Lower leg skin (tissue), 4 donors: ENCODE measurements around the gene BICC1. TPM values are rescaled to one million over a fixed set of nuclear protein-coding genes. Genes with fewer than 3 reads are reported as not detected.

ENCODE experiments used
- DNase-seq, 2 donors: peaks; one replicate each; pipeline ENCODE4 v3.0.0-alpha.2; 2019; ENCODE audit warnings: low spot score in 2 of 2
- H3K4me3 ChIP-seq: fragments of 200-600 bp; sonication (generic); 2 replicates; pipeline ENCODE4 v1.5.1; 2017; ENCODE audit warnings: mild to moderate bottlenecking, low read depth; ENCODE audit not compliant: poor library complexity, severe bottlenecking
- POLR2A ChIP-seq, 2 donors: fragments of 450-650 bp; IDR thresholded peaks; one replicate each; pipeline ENCODE4 v1.6.1; 2016 to 2017; ENCODE audit warnings: antibody characterized with exemption in 2 of 2, mild to moderate bottlenecking in 1 of 2, moderate library complexity in 1 of 2
- WGBS, 2 donors: methylation state at CpG; one replicate each; pipeline ENCODE4 v1.1.5; 2018; 5-methylcytosine and 5-hydroxymethylcytosine counted together
- intact Hi-C: fragments of 100-400 bp; cut with DNase I; formaldehyde crosslinking; loops from one replicate; pipeline ENCODE4 v1.15.0; 2023; ENCODE audit warnings: low total_unique reads
- total RNA-seq, 4 donors: library from RNA; depleted of rRNA; stranded (reverse); fragments of >200 nt; gene quantifications; one replicate each; pipeline ENCODE4 v1.1.0, GENCODE V29; 2016
- TF ChIP-seq, protein P1 (sequence below), 3 donors: fragments of 450-650 bp; IDR thresholded peaks; one replicate each; pipeline ENCODE4 v1.5.1; 2016; ENCODE audit warnings: antibody characterized with exemption in 3 of 3, mild to moderate bottlenecking in 3 of 3, moderate library complexity in 2 of 3

BICC1 gene
- total RNA-seq, 4 donors from 2014 or later = 5.0 to 11.5 (median 7.1) TPM

DNA sequence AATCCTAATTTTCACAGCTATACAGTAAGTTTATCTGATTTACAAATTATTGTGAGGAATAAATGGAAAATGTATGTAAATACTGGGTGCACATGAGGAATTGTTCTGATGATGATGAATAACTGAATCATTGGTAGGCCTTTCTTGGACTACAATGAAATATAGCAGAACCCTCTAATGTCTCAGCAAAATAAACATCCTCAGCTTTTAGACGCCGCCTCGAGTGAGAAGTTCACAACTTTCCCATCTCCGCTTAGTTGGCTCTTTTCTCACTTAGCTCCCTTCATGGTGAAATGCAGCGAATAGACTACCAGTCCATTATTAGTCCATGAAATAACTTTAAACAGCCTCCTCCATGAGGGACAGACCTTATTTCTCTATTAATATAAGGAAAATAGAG is 182.3 kb downstream of the BICC1 start:
- no peak overlapping the region for H3K4me3 ChIP-seq
- no peak for DNase-seq
- TF ChIP-seq POLR2A (IDR thresholded peaks at IDR 0.05) = no peak
- TF ChIP-seq, protein P1, sequence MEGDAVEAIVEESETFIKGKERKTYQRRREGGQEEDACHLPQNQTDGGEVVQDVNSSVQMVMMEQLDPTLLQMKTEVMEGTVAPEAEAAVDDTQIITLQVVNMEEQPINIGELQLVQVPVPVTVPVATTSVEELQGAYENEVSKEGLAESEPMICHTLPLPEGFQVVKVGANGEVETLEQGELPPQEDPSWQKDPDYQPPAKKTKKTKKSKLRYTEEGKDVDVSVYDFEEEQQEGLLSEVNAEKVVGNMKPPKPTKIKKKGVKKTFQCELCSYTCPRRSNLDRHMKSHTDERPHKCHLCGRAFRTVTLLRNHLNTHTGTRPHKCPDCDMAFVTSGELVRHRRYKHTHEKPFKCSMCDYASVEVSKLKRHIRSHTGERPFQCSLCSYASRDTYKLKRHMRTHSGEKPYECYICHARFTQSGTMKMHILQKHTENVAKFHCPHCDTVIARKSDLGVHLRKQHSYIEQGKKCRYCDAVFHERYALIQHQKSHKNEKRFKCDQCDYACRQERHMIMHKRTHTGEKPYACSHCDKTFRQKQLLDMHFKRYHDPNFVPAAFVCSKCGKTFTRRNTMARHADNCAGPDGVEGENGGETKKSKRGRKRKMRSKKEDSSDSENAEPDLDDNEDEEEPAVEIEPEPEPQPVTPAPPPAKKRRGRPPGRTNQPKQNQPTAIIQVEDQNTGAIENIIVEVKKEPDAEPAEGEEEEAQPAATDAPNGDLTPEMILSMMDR (IDR thresholded peaks at IDR 0.05) = no peak
- intact Hi-C loops = no loop called here
- WGBS, 2 donors = 71 to 72% methylated on average over 5 of the region's 5 CpGs

GRCh38 chr10:58696736-58697135 is 184.1 kb downstream of the BICC1 start:
- intact Hi-C loops = no loop called here
- DNase-seq = no peak

DNA sequence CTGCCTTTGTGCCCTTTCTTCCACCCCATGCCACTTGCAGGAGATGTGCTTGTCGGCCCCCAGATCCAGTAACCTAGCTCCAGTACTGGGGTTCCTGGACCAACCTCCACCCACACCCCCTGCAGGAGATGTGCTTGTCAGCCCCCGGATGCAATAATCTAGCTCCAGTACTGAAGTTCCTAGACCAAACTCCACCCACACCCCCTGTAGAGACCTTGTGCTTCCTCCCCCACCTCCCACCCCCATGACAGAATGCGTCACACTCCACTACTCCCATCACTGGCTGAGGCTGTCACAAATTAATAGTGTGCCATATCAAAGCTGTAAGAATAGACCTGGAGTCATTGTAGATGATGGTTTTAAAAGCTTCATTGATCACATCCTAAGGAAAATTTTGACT is 185.0 kb downstream of the BICC1 start:
- intact Hi-C loops = no loop called here
- no peak for DNase-seq
- 82 to 88% methylated on average over 3 of the region's 3 CpGs for WGBS, 2 donors
- no peak overlapping the region for H3K4me3 ChIP-seq
- TF ChIP-seq POLR2A (IDR thresholded peaks at IDR 0.05) = no peak
- TF ChIP-seq, protein P1 (IDR thresholded peaks at IDR 0.05) = no peak

More at GRCh38 chr10:58696736-58697135, 184.1 kb downstream of the BICC1 start:
- TF ChIP-seq, protein P1 (IDR thresholded peaks at IDR 0.05) = no peak
- TF ChIP-seq POLR2A (IDR thresholded peaks at IDR 0.05) = no peak
- 13 to 17% methylated on average over 4 of the region's 4 CpGs for WGBS, 2 donors
- no peak overlapping the region for H3K4me3 ChIP-seq

GRCh38 chr10:58698777-58699356 is 186.2 kb downstream of the BICC1 start:
- H3K4me3 ChIP-seq = no peak overlapping the region
- no peak for DNase-seq
- TF ChIP-seq, protein P1 (IDR thresholded peaks at IDR 0.05) = no peak
- no peak for TF ChIP-seq POLR2A (IDR thresholded peaks at IDR 0.05)
- intact Hi-C loops = no loop called here
- WGBS, 2 donors = 74 to 86% methylated on average over 5 of the region's 5 CpGs

DNA sequence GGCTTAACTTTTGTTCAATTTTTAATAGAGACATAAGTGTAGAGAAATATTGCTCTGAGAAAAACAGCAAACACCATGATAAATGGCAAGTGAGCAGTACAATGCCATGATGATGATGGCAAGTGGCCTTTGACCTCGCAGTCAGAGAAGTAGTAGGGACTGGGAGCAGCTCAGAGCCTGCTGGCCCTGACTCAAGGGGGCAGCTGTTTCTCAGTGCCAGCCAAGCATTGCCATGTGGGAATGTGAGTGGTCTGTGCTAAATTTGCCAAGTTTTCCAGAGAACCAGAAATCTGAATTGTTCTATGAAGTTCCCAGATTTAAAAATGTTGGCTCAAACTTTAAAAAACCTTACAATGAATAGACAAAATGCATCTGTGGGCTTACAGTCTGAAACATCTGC is 187.9 kb downstream of the BICC1 start:
- no peak for DNase-seq
- TF ChIP-seq, protein P1 (IDR thresholded peaks at IDR 0.05) = no peak
- no peak for TF ChIP-seq POLR2A (IDR thresholded peaks at IDR 0.05)
- 77 to 80% methylated on average over 1 of the region's 1 CpG for WGBS, 2 donors
- intact Hi-C loops = no loop called here
- H3K4me3 ChIP-seq = no peak overlapping the region
